Adipocyte (in vitro differentiated cells): ENCODE data around the gene POU3F1.

Source experiments
- DNase-seq: peaks from one replicate; pipeline ENCODE4 v3.0.0-alpha.2; 2015; ENCODE audit warnings: low read depth
- H3K27me3 ChIP-seq: replicated peaks from 2 replicates; pipeline ENCODE4 v1.7.0; 2013; ENCODE audit warnings: mild to moderate bottlenecking, low read length, moderate library complexity; ENCODE audit not compliant: control insufficient read depth, insufficient read depth
- H3K36me3 ChIP-seq: 2 replicates; pipeline ENCODE4 v1.7.0; 2013; ENCODE audit warnings: low read length, mild to moderate bottlenecking, moderate library complexity; ENCODE audit not compliant: control insufficient read depth, insufficient read depth, severe bottlenecking
- H3K4me1 ChIP-seq: 2 replicates; pipeline ENCODE4 v1.7.0; 2013; ENCODE audit warnings: mild to moderate bottlenecking, low read length, moderate library complexity; ENCODE audit not compliant: control insufficient read depth, insufficient read depth
- H3K4me3 ChIP-seq: 2 replicates; pipeline ENCODE4 v1.7.0; 2013; ENCODE audit warnings: mild to moderate bottlenecking, low read length, moderate library complexity
- H3K9ac ChIP-seq: 2 replicates; pipeline ENCODE4 v1.7.0; 2013; ENCODE audit warnings: mild to moderate bottlenecking, low read length, moderate library complexity
- H3K9me3 ChIP-seq: 2 replicates; pipeline ENCODE4 v1.7.0; 2013; ENCODE audit warnings: mild to moderate bottlenecking, low read length, moderate library complexity; ENCODE audit not compliant: control insufficient read depth

The POU3F1 gene

GRCh38 chr1:38046333-38046883 is at the start of gene POU3F1:
Gene POU3F1 (minus strand): TSS chr1:38046793. CDS start chr1:38046743, 50 bp downstream.
- H3K36me3 ChIP-seq = no peaks in the 10 kb centered on the region
- H3K27me3 ChIP-seq = peaks cover 60% of the 10 kb centered on the region
- peak within 1 kb of the TSS; percentile 73 for H3K4me3 ChIP-seq
- no peak for DNase-seq
- no peaks in the 10 kb centered on the region for H3K9me3 ChIP-seq
- H3K4me1 ChIP-seq = peaks cover 10% of the 10 kb centered on the region
- H3K9ac ChIP-seq = no peak within 1 kb of the TSS

DNA sequence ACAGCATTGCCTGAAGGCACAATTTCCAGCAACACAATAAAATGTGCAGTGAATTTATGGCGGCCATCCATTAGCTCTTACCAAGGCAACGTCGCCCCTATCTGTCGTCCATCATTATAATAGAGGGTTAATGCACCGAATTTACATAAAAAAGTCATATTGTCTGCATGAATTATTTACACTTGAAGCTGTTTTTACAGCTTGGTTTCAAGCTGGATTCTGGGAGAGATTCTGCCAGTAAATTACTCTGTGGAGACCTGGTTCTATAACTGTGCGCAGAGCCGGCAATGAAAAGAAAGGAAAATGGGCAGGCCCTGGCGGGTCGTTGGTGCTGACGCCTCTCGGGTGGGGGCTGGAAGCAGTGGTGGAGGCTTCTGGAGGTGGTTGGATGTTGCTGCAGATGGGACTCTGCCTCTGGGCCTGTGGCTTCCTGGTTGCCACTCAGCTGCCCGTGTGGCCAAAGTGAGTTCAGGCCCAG is 48.9 kb upstream of the POU3F1 start:
- Histone ChIP-seq H3K36me3 (no peaks in the 10 kb centered on the region), H3K27me3 (peaks cover 60% of the 10 kb centered on the region), H3K9ac (no peak overlapping the region), H3K4me3 (no peak overlapping the region), H3K9me3 (peaks cover 4% of the 10 kb centered on the region), H3K4me1 (no peaks in the 10 kb centered on the region)
- no peak for DNase-seq

DNA sequence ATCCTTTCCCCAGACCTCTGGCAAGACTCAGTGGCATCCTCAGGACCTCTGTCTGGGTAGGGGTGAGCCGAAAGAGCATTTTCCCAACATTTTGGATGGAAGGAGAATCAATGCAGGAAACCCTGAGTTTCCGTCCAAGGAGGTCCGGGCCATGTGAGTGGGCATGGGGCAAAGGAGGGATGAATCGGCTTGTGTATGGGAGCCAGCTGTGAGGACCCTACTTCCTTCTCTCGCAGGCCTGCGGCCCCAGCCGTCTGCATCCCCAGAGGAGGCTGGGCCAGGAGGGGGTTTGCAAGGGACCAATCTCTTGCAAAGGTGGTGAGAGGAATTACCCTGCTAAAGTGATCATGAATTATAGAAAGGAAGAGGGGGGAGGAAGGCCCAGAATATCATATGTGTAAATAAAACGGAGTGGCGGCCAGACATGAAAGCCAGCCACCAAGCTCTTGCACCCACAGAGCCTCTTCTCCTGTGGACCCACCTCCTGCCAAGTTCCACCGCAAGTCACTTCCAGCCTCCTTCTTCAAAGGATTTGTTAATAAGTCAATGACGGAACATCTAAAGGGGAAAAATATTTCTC is 48.2 kb upstream of the POU3F1 start:
- no peak for DNase-seq
- H3K4me3 ChIP-seq = no peak overlapping the region
- no peaks in the 10 kb centered on the region for H3K36me3 ChIP-seq
- no peaks in the 10 kb centered on the region for H3K4me1 ChIP-seq
- H3K9ac ChIP-seq = no peak overlapping the region
- H3K27me3 ChIP-seq = peaks cover 67% of the 10 kb centered on the region
- peaks cover 4% of the 10 kb centered on the region for H3K9me3 ChIP-seq

DNA sequence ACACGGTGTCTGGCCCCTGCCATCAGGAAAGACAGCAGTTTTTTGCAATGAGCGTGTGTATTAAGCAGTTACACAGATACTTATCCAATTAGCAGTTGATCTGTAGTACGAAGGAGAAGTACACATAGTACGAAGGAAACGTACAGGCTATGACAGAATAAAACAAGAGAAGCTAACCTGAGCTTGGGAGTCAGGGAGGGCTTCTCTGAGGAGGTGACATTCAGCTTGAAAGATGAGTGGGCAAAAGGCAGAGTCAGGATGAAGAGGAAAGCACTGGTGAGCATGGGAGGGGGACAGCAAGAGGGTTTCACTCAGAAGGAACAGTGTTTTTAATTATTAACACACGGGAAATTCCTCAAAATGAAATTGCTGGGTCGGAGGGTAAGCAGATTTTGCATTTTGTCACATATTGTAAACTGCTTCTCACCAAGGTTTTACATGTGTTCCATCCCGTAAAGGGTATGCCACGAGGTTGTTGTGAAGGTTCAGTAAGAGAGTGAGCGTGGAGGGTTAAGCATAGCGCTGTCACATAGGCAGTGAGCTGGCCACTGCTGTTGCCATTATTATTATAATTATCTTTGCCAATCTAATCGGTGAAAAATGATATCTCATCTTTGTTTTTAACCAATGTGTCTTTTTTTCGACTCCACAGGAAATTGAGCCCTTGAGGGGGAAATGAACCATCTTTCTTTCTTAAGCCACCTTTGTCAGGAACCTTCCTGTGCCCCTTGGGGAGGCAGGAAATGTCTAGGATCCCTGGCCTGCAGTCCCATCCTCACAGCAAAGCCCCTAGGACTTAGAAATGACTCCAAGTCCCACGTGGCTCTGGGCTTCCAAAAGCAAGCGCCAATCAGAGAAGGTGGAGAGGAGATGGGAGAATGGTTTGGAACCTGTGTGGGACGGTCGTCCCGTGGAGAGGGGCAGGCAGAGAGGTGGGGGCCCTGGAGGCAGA is 47.3 kb upstream of the POU3F1 start:
- H3K36me3 ChIP-seq = no peaks in the 10 kb centered on the region
- H3K4me3 ChIP-seq = no peak overlapping the region
- peaks cover 76% of the 10 kb centered on the region for H3K27me3 ChIP-seq
- DNase-seq = no peak
- no peak overlapping the region for H3K9ac ChIP-seq
- H3K9me3 ChIP-seq = peaks cover 4% of the 10 kb centered on the region
- no peaks in the 10 kb centered on the region for H3K4me1 ChIP-seq

DNA sequence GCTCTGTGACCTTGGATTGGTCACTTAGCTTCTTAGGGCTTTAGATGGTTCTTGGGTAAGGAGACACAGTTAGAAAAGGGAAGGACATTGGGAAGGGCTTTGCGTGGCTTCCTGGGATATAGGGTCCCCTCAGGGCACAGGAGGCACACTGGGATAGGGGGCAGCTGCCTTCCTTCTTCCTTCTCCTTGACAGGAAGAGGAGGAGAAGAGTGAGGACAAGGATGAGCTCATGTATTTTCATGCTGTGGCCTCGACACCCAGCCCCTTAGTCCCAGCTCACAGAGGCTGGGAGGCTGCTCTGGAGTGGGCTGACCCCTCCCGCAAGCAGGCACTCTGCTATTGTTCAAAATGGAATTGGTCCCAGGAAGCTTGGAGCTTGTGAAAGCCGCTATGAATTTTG is 45.7 kb upstream of the POU3F1 start:
- no peak overlapping the region for H3K9ac ChIP-seq

GRCh38 chr1:38090796-38091195 is 44.2 kb upstream of the POU3F1 start:
- Histone ChIP-seq H3K9me3 (peaks cover 4% of the 10 kb centered on the region), H3K4me1 (peaks cover 7% of the 10 kb centered on the region), H3K36me3 (no peaks in the 10 kb centered on the region), H3K4me3 (no peak overlapping the region), H3K9ac (no peak overlapping the region), H3K27me3 (peaks cover 71% of the 10 kb centered on the region)
- no peak for DNase-seq

More for the DNA sequence above, 45.7 kb upstream of the POU3F1 start:
- Histone ChIP-seq H3K4me1 (no peaks in the 10 kb centered on the region), H3K4me3 (no peak overlapping the region), H3K36me3 (no peaks in the 10 kb centered on the region), H3K27me3 (peaks cover 72% of the 10 kb centered on the region), H3K9me3 (peaks cover 4% of the 10 kb centered on the region)
- no peak for DNase-seq

DNA sequence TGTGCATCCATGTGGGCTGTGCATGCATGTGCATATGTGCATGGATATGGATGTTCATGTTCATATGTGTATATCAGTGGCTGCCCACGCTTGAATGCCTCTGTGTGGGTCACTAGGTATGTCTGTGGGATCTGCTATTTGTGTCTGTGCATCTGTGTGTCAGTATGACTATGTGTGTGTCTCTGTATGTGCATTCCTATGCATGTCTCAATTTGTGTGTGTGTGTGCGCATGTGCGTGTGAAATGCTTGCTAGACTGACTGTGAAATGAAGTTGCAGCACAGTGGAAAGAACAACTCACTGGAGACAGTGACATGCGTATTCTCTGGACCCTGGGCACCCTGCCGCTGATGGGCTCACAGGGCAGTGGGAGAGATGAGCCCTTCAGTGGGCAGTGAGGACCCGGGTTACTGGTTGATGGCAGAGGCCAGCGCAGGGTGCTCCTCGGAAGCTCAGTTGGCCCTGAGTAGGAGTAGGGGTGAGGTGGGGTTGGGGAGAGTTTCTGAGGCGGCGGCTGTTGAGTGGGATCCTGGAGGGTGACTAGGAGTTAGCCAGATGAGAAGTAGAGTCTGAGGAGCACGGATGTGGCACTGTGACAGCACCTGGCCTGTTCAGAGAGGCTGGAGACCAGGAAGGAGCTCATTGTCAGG is 43.2 kb upstream of the POU3F1 start:
- H3K9ac ChIP-seq = no peak overlapping the region
- H3K36me3 ChIP-seq = no peaks in the 10 kb centered on the region
- peaks cover 13% of the 10 kb centered on the region for H3K4me1 ChIP-seq
- peaks cover 62% of the 10 kb centered on the region for H3K27me3 ChIP-seq
- no peak overlapping the region for H3K4me3 ChIP-seq
- no peak for DNase-seq
- H3K9me3 ChIP-seq = peaks cover 4% of the 10 kb centered on the region

- Histone ChIP-seq H3K4me3 (no peak overlapping the region), H3K4me1 (peaks cover 13% of the 10 kb centered on the region), H3K27me3 (peaks cover 61% of the 10 kb centered on the region), H3K36me3 (no peaks in the 10 kb centered on the region), H3K9ac (no peak overlapping the region), H3K9me3 (peaks cover 4% of the 10 kb centered on the region)
- no peak for DNase-seq
Observed at GRCh38 chr1:38088791-38089190, 42.2 kb upstream of the POU3F1 start.

- H3K9me3 ChIP-seq = peaks cover 4% of the 10 kb centered on the region
- DNase-seq = no peak
Observed at GRCh38 chr1:38088366-38088765, 41.8 kb upstream of the POU3F1 start.

GRCh38 chr1:38087676-38088075 is 41.1 kb upstream of the POU3F1 start:
- Histone ChIP-seq H3K36me3 (no peaks in the 10 kb centered on the region), H3K27me3 (peaks cover 58% of the 10 kb centered on the region), H3K9me3 (peaks cover 4% of the 10 kb centered on the region), H3K9ac (no peak overlapping the region), H3K4me3 (no peak overlapping the region), H3K4me1 (peaks cover 13% of the 10 kb centered on the region)
- DNase-seq = no peak

More at GRCh38 chr1:38088366-38088765, 41.8 kb upstream of the POU3F1 start:
- H3K4me1 ChIP-seq = peaks cover 13% of the 10 kb centered on the region
- no peak overlapping the region for H3K9ac ChIP-seq
- H3K36me3 ChIP-seq = no peaks in the 10 kb centered on the region
- H3K4me3 ChIP-seq = no peak overlapping the region
- H3K27me3 ChIP-seq = peaks cover 57% of the 10 kb centered on the region
